ENCODE measurements around the gene IRF1.

IRF1 gene

DNA sequence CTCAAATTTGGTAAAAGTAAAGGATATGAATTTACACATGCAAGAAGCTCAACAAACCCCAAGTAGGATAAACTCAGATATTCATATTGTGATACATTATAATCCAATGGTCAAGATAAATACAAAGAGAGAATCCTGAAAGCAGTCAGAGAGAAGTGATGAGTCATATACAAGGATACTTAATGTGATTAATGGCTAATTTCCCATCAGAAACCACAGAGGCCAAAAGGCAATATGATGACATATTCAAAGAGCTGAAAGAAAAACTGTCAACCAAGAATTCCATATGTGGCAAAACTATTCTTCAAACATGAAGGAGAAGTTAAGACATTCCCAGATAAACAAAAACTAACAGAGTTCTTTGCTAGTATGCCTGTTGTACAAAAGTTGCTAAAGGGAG is 19.5 kb upstream of the IRF1 start:
- H3K27me3 ChIP-seq (ENCODE audit: control insufficient read depth in 1 of 2, insufficient read depth in 1 of 2, low read length in 2 of 2) = no peaks in the 10 kb centered on the region
- H4K8ac ChIP-seq (ENCODE audit: low read length) = no peak overlapping the region
- H2BK5ac ChIP-seq (ENCODE audit: low read depth, low read length, poor library complexity, severe bottlenecking) = no peak overlapping the region
- H3K36me3 ChIP-seq (ENCODE audit: control insufficient read depth in 1 of 2, insufficient read depth in 2 of 2, low read depth in 1 of 2, low read length in 2 of 2) = no peaks in the 10 kb centered on the region
- H2BK120ac ChIP-seq (ENCODE audit: low read depth, low read length) = no peak overlapping the region
- peak; percentile 97 for DNase-seq
- H3K18ac ChIP-seq (ENCODE audit: low read depth in 1 of 2, low read length in 2 of 2) = no peak overlapping the region
- H3K27ac ChIP-seq (ENCODE audit: low read length, poor library complexity, severe bottlenecking) = peak overlapping the region; percentile 82
- no peak overlapping the region for H3K14ac ChIP-seq (ENCODE audit: low read length in 2 of 2)
- no peak overlapping the region for H2BK12ac ChIP-seq (ENCODE audit: low read length in 2 of 2)
- no peak overlapping the region for H2AK5ac ChIP-seq (ENCODE audit: low read length, severe bottlenecking)
- no peak overlapping the region for H3K4me3 ChIP-seq (ENCODE audit: insufficient read depth in 1 of 2, low read depth in 1 of 2, low read length in 2 of 2)
- no peak overlapping the region for H4K91ac ChIP-seq (ENCODE audit: low read length)
- H3K79me1 ChIP-seq (replicated peaks; ENCODE audit: low read length, poor library complexity, severe bottlenecking) = no peaks in the 10 kb centered on the region
- no peak overlapping the region for H3K4ac ChIP-seq (ENCODE audit: low read depth in 1 of 2, low read length in 2 of 2)
- H3K4me2 ChIP-seq (ENCODE audit: low read length, poor library complexity, severe bottlenecking) = no peak overlapping the region
- H2AFZ ChIP-seq (ENCODE audit: low read depth, low read length) = no peak overlapping the region
- H3K4me1 ChIP-seq (ENCODE audit: control insufficient read depth, insufficient read depth, low read depth, low read length) = peaks cover 2% of the 10 kb centered on the region
- H3K9ac ChIP-seq (ENCODE audit: low read length) = no peak overlapping the region
- H2BK15ac ChIP-seq (ENCODE audit: low read depth, poor library complexity, severe bottlenecking) = no peak overlapping the region
- no peak overlapping the region for H3K23ac ChIP-seq (ENCODE audit: low read length in 2 of 2)
- peaks cover 15% of the 10 kb centered on the region for H3K9me3 ChIP-seq (ENCODE audit: control insufficient read depth, low read length)

- 33% methylated on average over 1 of the region's 1 CpG for WGBS
- Histone ChIP-seq H3K4me2 (ENCODE audit: low read length, poor library complexity, severe bottlenecking) (no peak overlapping the region), H3K27ac (ENCODE audit: low read length, poor library complexity, severe bottlenecking) (peak overlapping the region; percentile 63), H2BK12ac (ENCODE audit: low read length in 2 of 2) (peak overlapping the region in 1 of 2 experiments; percentile 68), H2BK5ac (ENCODE audit: low read depth, low read length, poor library complexity, severe bottlenecking) (no peak overlapping the region), H3K4ac (ENCODE audit: low read depth in 1 of 2, low read length in 2 of 2) (no peak overlapping the region), H3K27me3 (ENCODE audit: control insufficient read depth in 1 of 2, insufficient read depth in 1 of 2, low read length in 2 of 2) (no peaks in the 10 kb centered on the region), H3K23ac (ENCODE audit: low read length in 2 of 2) (no peak overlapping the region), H2BK120ac (ENCODE audit: low read depth, low read length) (no peak overlapping the region), H3K36me3 (ENCODE audit: control insufficient read depth in 1 of 2, insufficient read depth in 2 of 2, low read depth in 1 of 2, low read length in 2 of 2) (no peaks in the 10 kb centered on the region), H3K18ac (ENCODE audit: low read depth in 1 of 2, low read length in 2 of 2) (peak overlapping the region in 1 of 2 experiments; percentile 48), H2AK5ac (ENCODE audit: low read length, severe bottlenecking) (no peak overlapping the region), H3K9me3 (ENCODE audit: control insufficient read depth, low read length) (peaks cover 5% of the 10 kb centered on the region), H3K14ac (ENCODE audit: low read length in 2 of 2) (no peak overlapping the region), H3K4me3 (ENCODE audit: insufficient read depth in 1 of 2, low read depth in 1 of 2, low read length in 2 of 2) (no peak overlapping the region), H4K91ac (ENCODE audit: low read length) (no peak overlapping the region), H2AFZ (ENCODE audit: low read depth, low read length) (no peak overlapping the region), H2BK15ac (ENCODE audit: low read depth, poor library complexity, severe bottlenecking) (no peak overlapping the region), H3K79me1 (replicated peaks; ENCODE audit: low read length, poor library complexity, severe bottlenecking) (peaks cover 2% of the 10 kb centered on the region), H3K9ac (ENCODE audit: low read length) (peak overlapping the region; percentile 57), H4K8ac (ENCODE audit: low read length) (no peak overlapping the region), H3K4me1 (ENCODE audit: control insufficient read depth, insufficient read depth, low read depth, low read length) (peaks cover 11% of the 10 kb centered on the region)
- peak; percentile 93 for DNase-seq
Observed at GRCh38 chr5:132506094-132506692, 15.6 kb upstream of the IRF1 start.

DNA sequence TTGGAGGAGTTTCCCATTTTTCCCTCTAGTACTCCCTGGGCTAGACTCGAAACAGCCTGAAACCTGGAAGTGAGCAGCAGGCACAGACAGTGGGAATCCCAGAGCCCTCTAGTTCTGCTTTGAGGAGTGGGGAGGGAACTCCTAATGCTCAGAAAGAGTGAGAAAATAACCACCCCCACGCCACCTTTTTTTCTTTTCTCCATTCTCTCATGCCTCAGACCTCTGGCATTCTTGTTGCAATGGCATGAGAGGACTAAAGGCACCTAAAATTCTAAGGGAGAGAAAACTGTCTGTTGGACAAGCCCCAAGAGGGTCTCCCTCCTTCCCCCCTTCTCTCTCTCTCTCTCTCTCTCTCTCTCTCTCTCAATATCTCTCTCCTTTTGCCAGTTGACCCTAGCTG is 15.1 kb upstream of the IRF1 start:
- Histone ChIP-seq H2BK5ac (ENCODE audit: low read depth, low read length, poor library complexity, severe bottlenecking) (no peak overlapping the region), H3K79me1 (replicated peaks; ENCODE audit: low read length, poor library complexity, severe bottlenecking) (peaks cover 4% of the 10 kb centered on the region)

DNA sequence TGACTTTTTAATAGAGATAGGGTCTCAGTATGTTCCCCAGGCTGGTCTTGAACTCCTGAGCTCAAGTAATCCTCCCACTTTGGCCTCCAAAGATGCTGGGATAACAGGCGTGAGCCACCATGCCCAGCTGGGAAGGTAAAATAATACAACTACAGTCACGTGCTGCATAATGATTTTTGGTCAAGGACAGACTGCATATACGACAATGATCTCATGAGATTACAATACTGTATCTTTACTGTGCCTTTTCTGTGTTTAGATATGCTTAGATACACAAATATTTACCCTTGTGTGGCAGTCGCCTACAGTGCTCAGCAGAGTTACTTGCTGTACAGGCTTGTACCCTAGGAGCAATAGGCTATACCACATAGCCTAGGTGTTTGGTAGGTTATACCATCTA is 14.2 kb upstream of the IRF1 start:
- Histone ChIP-seq H3K9me3 (ENCODE audit: control insufficient read depth, low read length) (no peaks in the 10 kb centered on the region), H2BK12ac (ENCODE audit: low read length in 2 of 2) (no peak overlapping the region), H3K4me2 (ENCODE audit: low read length, poor library complexity, severe bottlenecking) (no peak overlapping the region), H2BK120ac (ENCODE audit: low read depth, low read length) (no peak overlapping the region), H2BK5ac (ENCODE audit: low read depth, low read length, poor library complexity, severe bottlenecking) (no peak overlapping the region), H3K14ac (ENCODE audit: low read length in 2 of 2) (no peak overlapping the region), H4K91ac (ENCODE audit: low read length) (no peak overlapping the region), H3K9ac (ENCODE audit: low read length) (no peak overlapping the region), H2AFZ (ENCODE audit: low read depth, low read length) (no peak overlapping the region), H3K4ac (ENCODE audit: low read depth in 1 of 2, low read length in 2 of 2) (no peak overlapping the region), H3K36me3 (ENCODE audit: control insufficient read depth in 1 of 2, insufficient read depth in 2 of 2, low read depth in 1 of 2, low read length in 2 of 2) (no peaks in the 10 kb centered on the region), H3K79me1 (replicated peaks; ENCODE audit: low read length, poor library complexity, severe bottlenecking) (peaks cover 4% of the 10 kb centered on the region), H2BK15ac (ENCODE audit: low read depth, poor library complexity, severe bottlenecking) (no peak overlapping the region), H3K4me1 (ENCODE audit: control insufficient read depth, insufficient read depth, low read depth, low read length) (peaks cover 21% of the 10 kb centered on the region), H4K8ac (ENCODE audit: low read length) (no peak overlapping the region), H2AK5ac (ENCODE audit: low read length, severe bottlenecking) (peak overlapping the region; percentile 45), H3K27ac (ENCODE audit: low read length, poor library complexity, severe bottlenecking) (no peak overlapping the region), H3K4me3 (ENCODE audit: insufficient read depth in 1 of 2, low read depth in 1 of 2, low read length in 2 of 2) (no peak overlapping the region), H3K27me3 (ENCODE audit: control insufficient read depth in 1 of 2, insufficient read depth in 1 of 2, low read length in 2 of 2) (no peaks in the 10 kb centered on the region), H3K23ac (ENCODE audit: low read length in 2 of 2) (no peak overlapping the region), H3K18ac (ENCODE audit: low read depth in 1 of 2, low read length in 2 of 2) (no peak overlapping the region)
- DNase-seq = peak; percentile 32
- WGBS = 79% methylated on average over 2 of the region's 4 CpGs

More for the DNA sequence above, 15.1 kb upstream of the IRF1 start:
- Histone ChIP-seq H3K14ac (ENCODE audit: low read length in 2 of 2) (no peak overlapping the region), H3K9me3 (ENCODE audit: control insufficient read depth, low read length) (peaks cover 3% of the 10 kb centered on the region), H3K27me3 (ENCODE audit: control insufficient read depth in 1 of 2, insufficient read depth in 1 of 2, low read length in 2 of 2) (no peaks in the 10 kb centered on the region), H3K18ac (ENCODE audit: low read depth in 1 of 2, low read length in 2 of 2) (peak overlapping the region in 1 of 2 experiments; percentile 48), H3K4ac (ENCODE audit: low read depth in 1 of 2, low read length in 2 of 2) (peak overlapping the region in 1 of 2 experiments; percentile 53), H4K91ac (ENCODE audit: low read length) (no peak overlapping the region), H3K4me1 (ENCODE audit: control insufficient read depth, insufficient read depth, low read depth, low read length) (peaks cover 16% of the 10 kb centered on the region), H3K23ac (ENCODE audit: low read length in 2 of 2) (no peak overlapping the region), H2BK120ac (ENCODE audit: low read depth, low read length) (no peak overlapping the region), H3K27ac (ENCODE audit: low read length, poor library complexity, severe bottlenecking) (peak overlapping the region; percentile 63), H2BK12ac (ENCODE audit: low read length in 2 of 2) (peak overlapping the region in 1 of 2 experiments; percentile 48), H2AK5ac (ENCODE audit: low read length, severe bottlenecking) (no peak overlapping the region), H3K36me3 (ENCODE audit: control insufficient read depth in 1 of 2, insufficient read depth in 2 of 2, low read depth in 1 of 2, low read length in 2 of 2) (no peaks in the 10 kb centered on the region), H2BK15ac (ENCODE audit: low read depth, poor library complexity, severe bottlenecking) (no peak overlapping the region), H3K4me3 (ENCODE audit: insufficient read depth in 1 of 2, low read depth in 1 of 2, low read length in 2 of 2) (no peak overlapping the region), H4K8ac (ENCODE audit: low read length) (no peak overlapping the region), H3K4me2 (ENCODE audit: low read length, poor library complexity, severe bottlenecking) (no peak overlapping the region), H2AFZ (ENCODE audit: low read depth, low read length) (no peak overlapping the region), H3K9ac (ENCODE audit: low read length) (peak overlapping the region; percentile 57)
- no CpG with 5 or more reads among the region's 2 CpGs for WGBS
- no peak for DNase-seq
